Hematopoietic multipotent progenitor cell treated with erythropoietin and hydrocortisone succinate and interleukin-3 and kit ligand, for 6 days (in vitro differentiated cells): ENCODE data around the gene ZNF35.

Experiments used
- DNase-seq: peaks from one replicate; pipeline ENCODE4 v3.0.0-alpha.2; 2015

Gene ZNF35

DNA sequence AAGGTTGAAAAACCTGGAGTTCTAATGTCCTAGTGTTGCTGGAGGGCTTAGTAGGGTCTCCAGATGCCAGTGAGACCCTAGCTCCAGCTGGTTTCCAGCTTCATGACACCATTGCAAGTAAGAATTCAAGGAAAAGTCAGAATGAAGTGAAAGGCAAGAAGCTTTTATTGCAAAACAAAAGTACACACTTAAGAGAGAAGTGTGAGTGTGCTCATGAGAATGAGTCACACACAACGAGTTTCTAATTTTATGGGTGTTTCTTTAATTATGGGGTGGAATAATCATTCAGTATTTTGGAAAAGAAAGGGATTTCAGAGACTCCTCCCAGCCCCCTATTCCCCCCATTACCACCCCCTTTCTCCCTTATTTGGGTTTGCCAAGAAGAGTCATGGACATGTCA is 39.4 kb downstream of the ZNF35 start:
- DNase-seq, result no peak
